Sigmoid colon (tissue), 3 donors: ENCODE data around the gene DHDH.

Source experiments
- POLR2A ChIP-seq, 2 donors: fragments of 450-650 bp; IDR thresholded peaks; one replicate each; pipeline ENCODE4 v1.6.1; 2016; ENCODE audit warnings: antibody characterized with exemption in 2 of 2, mild to moderate bottlenecking in 2 of 2, moderate library complexity in 2 of 2
- TF ChIP-seq, protein P1 (sequence below), 4 experiments: fragments of 450-650 bp in 3 of 4; fragments of 200-600 bp in 1 of 4; IDR thresholded peaks; one replicate each; pipeline ENCODE4 v1.5.1; 2016 to 2019; ENCODE audit warnings: antibody characterized with exemption in 4 of 4, mild to moderate bottlenecking in 3 of 4, moderate library complexity in 2 of 4

DNA sequence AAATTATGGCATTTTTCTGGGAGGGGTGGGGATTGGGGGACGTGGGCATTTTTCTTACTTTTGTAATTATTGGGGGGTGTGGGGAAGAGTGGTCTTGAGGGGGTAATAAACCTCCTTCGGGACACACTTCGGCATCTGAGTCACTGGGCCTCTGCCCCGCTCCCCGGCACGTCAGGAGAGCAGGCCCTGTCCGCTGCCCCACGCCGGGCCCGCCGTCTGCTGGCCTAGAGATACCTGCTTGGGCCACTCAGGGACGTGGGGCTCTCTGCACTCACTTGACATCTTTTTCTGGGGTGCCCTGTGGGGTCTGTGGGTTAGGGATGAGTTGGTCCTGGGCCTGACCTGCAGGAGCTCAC lies 28.2 kb downstream of the DHDH start:
- TF ChIP-seq, protein P1, sequence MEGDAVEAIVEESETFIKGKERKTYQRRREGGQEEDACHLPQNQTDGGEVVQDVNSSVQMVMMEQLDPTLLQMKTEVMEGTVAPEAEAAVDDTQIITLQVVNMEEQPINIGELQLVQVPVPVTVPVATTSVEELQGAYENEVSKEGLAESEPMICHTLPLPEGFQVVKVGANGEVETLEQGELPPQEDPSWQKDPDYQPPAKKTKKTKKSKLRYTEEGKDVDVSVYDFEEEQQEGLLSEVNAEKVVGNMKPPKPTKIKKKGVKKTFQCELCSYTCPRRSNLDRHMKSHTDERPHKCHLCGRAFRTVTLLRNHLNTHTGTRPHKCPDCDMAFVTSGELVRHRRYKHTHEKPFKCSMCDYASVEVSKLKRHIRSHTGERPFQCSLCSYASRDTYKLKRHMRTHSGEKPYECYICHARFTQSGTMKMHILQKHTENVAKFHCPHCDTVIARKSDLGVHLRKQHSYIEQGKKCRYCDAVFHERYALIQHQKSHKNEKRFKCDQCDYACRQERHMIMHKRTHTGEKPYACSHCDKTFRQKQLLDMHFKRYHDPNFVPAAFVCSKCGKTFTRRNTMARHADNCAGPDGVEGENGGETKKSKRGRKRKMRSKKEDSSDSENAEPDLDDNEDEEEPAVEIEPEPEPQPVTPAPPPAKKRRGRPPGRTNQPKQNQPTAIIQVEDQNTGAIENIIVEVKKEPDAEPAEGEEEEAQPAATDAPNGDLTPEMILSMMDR (IDR thresholded peaks at IDR 0.05) = no peak
- TF ChIP-seq POLR2A (IDR thresholded peaks at IDR 0.05) = no peak
